ENCODE data around the gene PCDHGA10.

DNA sequence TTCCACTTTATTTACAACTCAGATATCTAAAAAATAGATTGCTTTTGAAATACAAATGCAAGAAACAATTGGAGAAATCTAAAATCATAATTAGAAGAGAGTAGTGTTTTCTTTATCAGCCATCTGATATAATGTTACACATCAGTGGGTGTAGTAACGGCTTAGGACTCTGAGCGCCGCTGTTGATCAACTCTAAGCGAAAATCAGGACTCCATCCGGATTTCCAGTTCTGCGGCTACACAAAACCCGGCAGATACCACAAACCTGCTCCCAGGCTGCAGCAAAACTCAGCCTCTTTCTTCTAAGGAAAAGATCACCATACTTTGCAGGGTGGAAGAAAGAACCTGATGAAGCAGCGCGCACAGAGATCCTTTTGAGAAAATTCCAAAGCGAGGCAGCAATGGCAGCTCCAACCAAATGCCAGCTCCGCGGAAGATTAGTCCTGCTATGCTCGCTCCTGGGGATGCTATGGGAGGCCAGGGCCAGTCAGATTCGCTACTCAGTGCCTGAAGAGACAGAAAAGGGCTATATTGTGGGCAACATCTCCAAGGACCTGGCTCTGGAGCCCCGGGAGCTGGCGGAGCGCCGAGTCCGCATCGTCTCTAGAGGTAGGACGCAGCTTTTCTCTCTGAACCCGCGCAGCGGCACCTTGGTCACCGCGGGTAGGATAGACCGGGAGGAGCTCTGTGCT lies 10.1 kb upstream of the PCDHGA10 start, which contains the start of gene PCDHGA9:
- TF ChIP-seq, protein P1, sequence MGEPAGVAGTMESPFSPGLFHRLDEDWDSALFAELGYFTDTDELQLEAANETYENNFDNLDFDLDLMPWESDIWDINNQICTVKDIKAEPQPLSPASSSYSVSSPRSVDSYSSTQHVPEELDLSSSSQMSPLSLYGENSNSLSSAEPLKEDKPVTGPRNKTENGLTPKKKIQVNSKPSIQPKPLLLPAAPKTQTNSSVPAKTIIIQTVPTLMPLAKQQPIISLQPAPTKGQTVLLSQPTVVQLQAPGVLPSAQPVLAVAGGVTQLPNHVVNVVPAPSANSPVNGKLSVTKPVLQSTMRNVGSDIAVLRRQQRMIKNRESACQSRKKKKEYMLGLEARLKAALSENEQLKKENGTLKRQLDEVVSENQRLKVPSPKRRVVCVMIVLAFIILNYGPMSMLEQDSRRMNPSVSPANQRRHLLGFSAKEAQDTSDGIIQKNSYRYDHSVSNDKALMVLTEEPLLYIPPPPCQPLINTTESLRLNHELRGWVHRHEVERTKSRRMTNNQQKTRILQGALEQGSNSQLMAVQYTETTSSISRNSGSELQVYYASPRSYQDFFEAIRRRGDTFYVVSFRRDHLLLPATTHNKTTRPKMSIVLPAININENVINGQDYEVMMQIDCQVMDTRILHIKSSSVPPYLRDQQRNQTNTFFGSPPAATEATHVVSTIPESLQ (CRISPR knock-in tag; IDR thresholded peaks at IDR 0.05), result no peak
- TF ChIP-seq NRF1 (conservative IDR thresholded peaks at IDR 0.05 in 1 of 2, IDR thresholded peaks at IDR 0.05 in 1 of 2) (no peak), IRF2 (CRISPR knock-in tag; IDR thresholded peaks at IDR 0.05) (no peak), DPF2 (IDR thresholded peaks at IDR 0.05) (no peak), ZNF431 (CRISPR knock-in tag; IDR thresholded peaks at IDR 0.05) (no peak)
- TF ChIP-seq, protein P2, sequence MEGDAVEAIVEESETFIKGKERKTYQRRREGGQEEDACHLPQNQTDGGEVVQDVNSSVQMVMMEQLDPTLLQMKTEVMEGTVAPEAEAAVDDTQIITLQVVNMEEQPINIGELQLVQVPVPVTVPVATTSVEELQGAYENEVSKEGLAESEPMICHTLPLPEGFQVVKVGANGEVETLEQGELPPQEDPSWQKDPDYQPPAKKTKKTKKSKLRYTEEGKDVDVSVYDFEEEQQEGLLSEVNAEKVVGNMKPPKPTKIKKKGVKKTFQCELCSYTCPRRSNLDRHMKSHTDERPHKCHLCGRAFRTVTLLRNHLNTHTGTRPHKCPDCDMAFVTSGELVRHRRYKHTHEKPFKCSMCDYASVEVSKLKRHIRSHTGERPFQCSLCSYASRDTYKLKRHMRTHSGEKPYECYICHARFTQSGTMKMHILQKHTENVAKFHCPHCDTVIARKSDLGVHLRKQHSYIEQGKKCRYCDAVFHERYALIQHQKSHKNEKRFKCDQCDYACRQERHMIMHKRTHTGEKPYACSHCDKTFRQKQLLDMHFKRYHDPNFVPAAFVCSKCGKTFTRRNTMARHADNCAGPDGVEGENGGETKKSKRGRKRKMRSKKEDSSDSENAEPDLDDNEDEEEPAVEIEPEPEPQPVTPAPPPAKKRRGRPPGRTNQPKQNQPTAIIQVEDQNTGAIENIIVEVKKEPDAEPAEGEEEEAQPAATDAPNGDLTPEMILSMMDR (IDR thresholded peaks at IDR 0.05 in 2 of 3, conservative IDR thresholded peaks at IDR 0.05 in 1 of 3; ENCODE audit: insufficient read depth in 2 of 3, low read depth in 1 of 3, low read length in 3 of 3), result peak; percentile 56 to 61 (median 59)
